Skeletal muscle tissue (tissue), 4 donors: ENCODE results near the gene TANK. TPM values are rescaled to one million over a fixed set of nuclear protein-coding genes. Genes with fewer than 3 reads are reported as not detected.
"Not testable (repeated sequence)": the region's sequence is repeated elsewhere in the genome, so short reads cannot be mapped to it uniquely, and the experiment has no call there.

Experiments
- H3K27ac ChIP-seq: one replicate; pipeline ENCODE4 v1.7.0; 2013; ENCODE audit warnings: mild to moderate bottlenecking, low read depth, low read length, inconsistent platforms
- H3K27me3 ChIP-seq, 3 donors: one replicate each; pipeline ENCODE4 v1.7.0; 2013; ENCODE audit warnings: low read length in 3 of 3; ENCODE audit not compliant: control insufficient read depth in 3 of 3, insufficient read depth in 3 of 3
- H3K36me3 ChIP-seq, 3 donors: one replicate each; pipeline ENCODE4 v1.7.0; 2013; ENCODE audit warnings: low read length in 3 of 3; ENCODE audit not compliant: control insufficient read depth in 3 of 3, insufficient read depth in 3 of 3
- H3K4me1 ChIP-seq, 3 donors: one replicate each; pipeline ENCODE4 v1.7.0; 2013; ENCODE audit warnings: low read length in 3 of 3, mild to moderate bottlenecking in 3 of 3; ENCODE audit not compliant: control insufficient read depth in 3 of 3, insufficient read depth in 3 of 3
- H3K4me3 ChIP-seq, 3 donors: one replicate each; pipeline ENCODE4 v1.7.0; 2013; ENCODE audit warnings: low read length in 3 of 3
- H3K9ac ChIP-seq, 3 donors: one replicate each; pipeline ENCODE4 v1.7.0; 2013; ENCODE audit warnings: low read length in 3 of 3, mild to moderate bottlenecking in 3 of 3, moderate library complexity in 2 of 3, low read depth in 1 of 3
- H3K9me3 ChIP-seq, 3 donors: one replicate each; pipeline ENCODE4 v1.7.0; 2013; ENCODE audit warnings: low read length in 3 of 3; ENCODE audit not compliant: control insufficient read depth in 3 of 3
- total RNA-seq: library from RNA; depleted of rRNA; stranded (reverse); fragments of >200 nt; gene quantifications from one replicate; pipeline ENCODE4 v1.2.3, GENCODE V29; 2014
- donor health status: Osteomylitis.

TANK gene
- total RNA-seq, 1 donor from 2014 or later: 41.8 TPM

GRCh38 chr2:161132384-161132783 lies 27.8 kb upstream of the TANK start:
- H3K4me1 ChIP-seq: peaks cover 0 to 14% (median 8%) of the 10 kb centered on the region in 3 donors
- H3K36me3 ChIP-seq, H3K27me3 ChIP-seq, H3K4me3 ChIP-seq, H3K9ac ChIP-seq, H3K9me3 ChIP-seq, H3K27ac ChIP-seq: not testable (repeated sequence)

GRCh38 chr2:161133366-161133765 lies 26.9 kb upstream of the TANK start:
- no peak overlapping the region for H3K9ac ChIP-seq
- no peak overlapping the region for H3K4me3 ChIP-seq
- peaks cover 0 to 14% (median 8%) of the 10 kb centered on the region in 3 donors for H3K4me1 ChIP-seq
- H3K36me3 ChIP-seq: no peaks in the 10 kb centered on the region
- H3K9me3 ChIP-seq: no peaks in the 10 kb centered on the region
- H3K27me3 ChIP-seq: no peaks in the 10 kb centered on the region
- no peak overlapping the region for H3K27ac ChIP-seq

GRCh38 chr2:161134547-161135518 lies 25.4 kb upstream of the TANK start:
- Histone ChIP-seq H3K9ac (peak overlapping the region in 1 of 3 donors; percentile 12), H3K9me3 (no peaks in the 10 kb centered on the region), H3K4me3 (no peak overlapping the region), H3K27me3 (no peaks in the 10 kb centered on the region), H3K4me1 (peaks cover 0 to 18% (median 8%) of the 10 kb centered on the region in 3 donors), H3K27ac (peak overlapping the region; percentile 3), H3K36me3 (no peaks in the 10 kb centered on the region)

GRCh38 chr2:161135951-161136593 lies 24.2 kb upstream of the TANK start:
- Histone ChIP-seq H3K36me3 (no peaks in the 10 kb centered on the region), H3K9me3 (no peaks in the 10 kb centered on the region), H3K4me1 (peaks cover 0 to 18% (median 8%) of the 10 kb centered on the region in 3 donors), H3K4me3 (no peak overlapping the region), H3K27me3 (no peaks in the 10 kb centered on the region), H3K9ac (peak overlapping the region in 1 of 3 donors; percentile 34), H3K27ac (peak overlapping the region; percentile 67)

GRCh38 chr2:161136696-161137324 lies 23.4 kb upstream of the TANK start:
- H3K36me3 ChIP-seq: no peaks in the 10 kb centered on the region
- H3K27me3 ChIP-seq: no peaks in the 10 kb centered on the region
- H3K4me3 ChIP-seq: peak overlapping the region in 2 of 3 donors; percentile 22 to 59
- H3K27ac ChIP-seq: peak overlapping the region; percentile 67
- H3K9me3 ChIP-seq: no peaks in the 10 kb centered on the region
- peaks cover 0 to 18% (median 8%) of the 10 kb centered on the region in 3 donors for H3K4me1 ChIP-seq
- peak overlapping the region in 1 of 3 donors; percentile 24 for H3K9ac ChIP-seq

GRCh38 chr2:161138429-161138828 lies 21.8 kb upstream of the TANK start:
- Histone ChIP-seq H3K27ac (no peak overlapping the region), H3K9ac (no peak overlapping the region), H3K4me3 (no peak overlapping the region), H3K36me3 (no peaks in the 10 kb centered on the region), H3K27me3 (no peaks in the 10 kb centered on the region), H3K4me1 (peaks cover 0 to 18% (median 8%) of the 10 kb centered on the region in 3 donors), H3K9me3 (no peaks in the 10 kb centered on the region)

GRCh38 chr2:161139098-161139987 lies 20.9 kb upstream of the TANK start:
- Histone ChIP-seq H3K9ac (no peak overlapping the region), H3K4me3 (peak overlapping the region in 1 of 3 donors; percentile 49), H3K27me3 (no peaks in the 10 kb centered on the region), H3K27ac (no peak overlapping the region), H3K4me1 (peaks cover 0 to 18% (median 8%) of the 10 kb centered on the region in 3 donors), H3K36me3 (no peaks in the 10 kb centered on the region), H3K9me3 (no peaks in the 10 kb centered on the region)

GRCh38 chr2:161141033-161141432 lies 19.2 kb upstream of the TANK start:
- Histone ChIP-seq H3K36me3 (no peaks in the 10 kb centered on the region), H3K4me3 (no peak overlapping the region), H3K27ac (no peak overlapping the region), H3K9me3 (no peaks in the 10 kb centered on the region), H3K9ac (no peak overlapping the region), H3K27me3 (no peaks in the 10 kb centered on the region), H3K4me1 (peaks cover 0 to 7% (median 0%) of the 10 kb centered on the region in 3 donors)

- H3K9ac ChIP-seq: no peak overlapping the region
- H3K4me1 ChIP-seq: no peaks in the 10 kb centered on the region
- H3K27me3 ChIP-seq: no peaks in the 10 kb centered on the region
- peaks cover 0 to 6% (median 0%) of the 10 kb centered on the region in 3 donors for H3K9me3 ChIP-seq
- H3K27ac ChIP-seq: no peak overlapping the region
- H3K4me3 ChIP-seq: no peak overlapping the region
- H3K36me3 ChIP-seq: no peaks in the 10 kb centered on the region
These were observed 13.9 kb upstream of the TANK start for GRCh38 chr2:161146209-161146775.
